Measurements from ENCODE around the gene RABGAP1L.
A peak's percentile ranks its signal among the peaks of the same experiment; 100 is the strongest.

Gene RABGAP1L

DNA sequence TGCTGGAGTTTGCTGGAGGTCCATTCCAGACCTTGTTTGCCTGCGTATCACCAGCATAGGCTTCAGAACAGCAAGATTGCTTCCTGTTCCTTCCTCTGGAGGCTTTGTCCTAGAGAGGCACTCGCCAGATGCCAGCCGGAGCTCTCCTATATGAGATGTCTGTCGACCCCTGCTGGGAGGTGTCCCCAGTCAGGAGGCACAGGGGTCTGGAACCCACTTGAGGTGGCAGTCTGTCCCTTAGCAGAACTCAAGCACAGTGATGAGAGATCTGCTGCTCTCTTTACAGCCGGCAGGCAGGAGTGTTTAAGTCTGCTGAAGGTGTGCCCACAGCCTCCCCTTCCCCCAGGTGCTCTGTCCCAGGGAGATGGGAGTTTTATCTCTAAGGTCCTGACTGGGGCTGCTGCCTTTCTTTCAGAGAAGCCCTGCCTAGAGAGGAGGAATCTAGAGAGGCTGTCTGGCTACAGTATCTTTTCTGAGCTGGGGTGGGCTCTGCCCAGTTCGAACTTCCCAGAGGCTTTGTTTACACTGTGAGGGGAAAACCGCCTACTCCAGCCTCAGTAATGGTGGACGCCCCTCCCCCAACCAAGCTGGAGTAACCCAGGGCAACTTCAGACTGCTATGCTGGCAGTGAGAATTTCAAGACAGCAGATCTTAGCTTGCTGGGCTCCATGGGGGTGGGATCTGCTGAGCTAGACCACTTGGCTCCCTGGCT, 493.4 kb downstream of the RABGAP1L start:
- TF ChIP-seq ZNF274 (IDR thresholded peaks at IDR 0.05; ENCODE audit: low read depth, low read length) (no peak), SUZ12 (IDR thresholded peaks at IDR 0.05; ENCODE audit: extremely low read depth, insufficient read depth, insufficient read length) (no peak), YY1 (IDR thresholded peaks at IDR 0.05; ENCODE audit: insufficient read depth, insufficient read length) (peak; percentile 13)
- H3K4me1 ChIP-seq (ENCODE audit: insufficient read depth, insufficient read length): peaks cover 7% of the 10 kb centered on the region
- H3K9ac ChIP-seq (ENCODE audit: insufficient read length, low read depth): no peak overlapping the region
- H3K36me3 ChIP-seq (ENCODE audit: insufficient read depth, insufficient read length, low read length): no peaks in the 10 kb centered on the region
- H3K27me3 ChIP-seq (ENCODE audit: insufficient read depth, insufficient read length): no peaks in the 10 kb centered on the region
- peak; percentile 46 for DNase-seq (ENCODE audit: low read depth, low spot score)
- H3K9me3 ChIP-seq (ENCODE audit: insufficient read depth, low read length): peaks cover 14% of the 10 kb centered on the region
- no peak overlapping the region for H3K4me3 ChIP-seq (ENCODE audit: insufficient read length, low read depth)

DNA sequence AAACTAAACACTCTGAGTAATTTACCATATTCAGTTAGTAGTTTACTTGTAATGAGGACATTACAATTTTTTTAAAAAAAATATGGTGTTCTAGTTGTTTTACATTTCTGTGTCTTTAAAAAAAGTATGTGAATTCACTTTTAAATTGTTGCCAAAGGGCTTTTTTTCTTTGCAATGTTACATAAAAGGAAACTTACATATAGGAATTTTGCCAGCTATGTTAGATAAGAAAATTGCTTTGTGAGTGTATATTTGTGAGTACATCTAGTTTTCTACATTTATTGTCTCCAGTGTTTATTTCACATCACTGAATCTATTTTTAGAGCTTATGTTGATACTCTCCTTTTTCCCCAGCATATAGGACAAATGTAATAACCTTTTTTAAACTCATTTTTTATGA, 495.2 kb downstream of the RABGAP1L start:
- TF ChIP-seq YY1 (IDR thresholded peaks at IDR 0.05; ENCODE audit: insufficient read depth, insufficient read length): no peak
- no peak for TF ChIP-seq ZNF274 (IDR thresholded peaks at IDR 0.05; ENCODE audit: low read depth, low read length)
- TF ChIP-seq SUZ12 (IDR thresholded peaks at IDR 0.05; ENCODE audit: extremely low read depth, insufficient read depth, insufficient read length): no peak
- H3K4me3 ChIP-seq (ENCODE audit: insufficient read length, low read depth): no peak overlapping the region
- no peak overlapping the region for H3K9ac ChIP-seq (ENCODE audit: insufficient read length, low read depth)
- DNase-seq (ENCODE audit: low read depth, low spot score): no peak
- H3K4me1 ChIP-seq (ENCODE audit: insufficient read depth, insufficient read length): peaks cover 7% of the 10 kb centered on the region
- no peaks in the 10 kb centered on the region for H3K27me3 ChIP-seq (ENCODE audit: insufficient read depth, insufficient read length)
- peaks cover 17% of the 10 kb centered on the region for H3K9me3 ChIP-seq (ENCODE audit: insufficient read depth, low read length)
- H3K36me3 ChIP-seq (ENCODE audit: insufficient read depth, insufficient read length, low read length): no peaks in the 10 kb centered on the region

DNA sequence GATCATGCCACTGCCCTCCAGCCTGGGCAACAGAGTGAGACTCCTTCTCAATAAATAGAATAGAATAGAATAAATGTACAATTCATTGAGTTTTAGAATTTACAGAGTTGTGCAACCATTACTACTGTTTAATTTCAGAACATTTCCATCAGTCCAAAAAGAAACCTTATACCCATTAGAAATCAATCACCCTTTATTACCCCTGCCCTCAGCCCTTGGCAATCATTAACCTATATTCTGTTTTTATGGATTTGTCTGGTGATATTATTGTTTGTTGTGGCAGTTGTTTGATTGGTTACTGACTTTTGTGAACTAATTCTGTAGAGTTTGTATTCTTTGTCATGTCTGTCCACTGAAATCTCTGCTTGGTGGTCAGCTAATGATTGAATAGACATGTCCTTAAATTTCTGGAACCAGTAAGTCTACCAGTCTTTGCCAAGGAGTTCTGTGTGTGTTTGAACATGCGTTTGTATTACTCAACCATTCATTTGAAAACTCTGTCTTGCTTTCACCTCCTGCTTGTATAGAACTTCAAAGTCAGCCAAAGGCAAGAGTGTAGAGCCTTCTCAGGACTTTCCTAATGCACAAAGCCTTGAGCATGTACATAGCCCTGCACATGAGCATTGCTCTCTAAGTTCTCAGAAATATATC, 497.2 kb downstream of the RABGAP1L start:
- peaks cover 7% of the 10 kb centered on the region for H3K4me1 ChIP-seq (ENCODE audit: insufficient read depth, insufficient read length)
- TF ChIP-seq ZNF274 (IDR thresholded peaks at IDR 0.05; ENCODE audit: low read depth, low read length) (no peak), SUZ12 (IDR thresholded peaks at IDR 0.05; ENCODE audit: extremely low read depth, insufficient read depth, insufficient read length) (no peak), YY1 (IDR thresholded peaks at IDR 0.05; ENCODE audit: insufficient read depth, insufficient read length) (no peak)
- H3K36me3 ChIP-seq (ENCODE audit: insufficient read depth, insufficient read length, low read length): no peaks in the 10 kb centered on the region
- no peak overlapping the region for H3K9ac ChIP-seq (ENCODE audit: insufficient read length, low read depth)
- DNase-seq (ENCODE audit: low read depth, low spot score): no peak
- H3K9me3 ChIP-seq (ENCODE audit: insufficient read depth, low read length): peaks cover 17% of the 10 kb centered on the region
- H3K4me3 ChIP-seq (ENCODE audit: insufficient read length, low read depth): no peak overlapping the region
- no peaks in the 10 kb centered on the region for H3K27me3 ChIP-seq (ENCODE audit: insufficient read depth, insufficient read length)

GRCh38 chr1:174657411-174657810, 498.1 kb downstream of the RABGAP1L start:
- H3K9ac ChIP-seq (ENCODE audit: insufficient read length, low read depth): no peak overlapping the region

DNA sequence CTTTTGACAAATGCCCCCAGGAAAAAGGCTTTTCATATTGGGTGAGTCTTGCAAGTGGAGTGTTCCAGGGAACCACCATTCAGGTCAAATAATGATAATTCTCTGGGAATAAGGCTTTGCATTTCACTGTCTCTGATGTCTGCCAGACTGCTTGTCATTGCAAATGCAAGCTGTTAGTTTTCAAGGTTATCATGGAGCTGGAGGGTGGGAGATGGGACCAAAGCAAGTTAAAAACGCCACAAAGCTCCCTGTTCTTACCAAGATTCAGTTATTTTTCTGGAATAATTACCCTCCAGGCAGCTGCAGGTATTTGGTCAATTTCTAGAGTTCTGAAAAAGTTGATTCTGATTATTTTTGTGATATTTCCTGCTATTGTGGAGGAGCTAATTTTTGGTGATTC, 498.6 kb downstream of the RABGAP1L start:
- H3K36me3 ChIP-seq (ENCODE audit: insufficient read depth, insufficient read length, low read length): no peaks in the 10 kb centered on the region
- H3K27me3 ChIP-seq (ENCODE audit: insufficient read depth, insufficient read length): no peaks in the 10 kb centered on the region
- DNase-seq (ENCODE audit: low read depth, low spot score): no peak
- no peak overlapping the region for H3K9ac ChIP-seq (ENCODE audit: insufficient read length, low read depth)
- H3K4me1 ChIP-seq (ENCODE audit: insufficient read depth, insufficient read length): peaks cover 3% of the 10 kb centered on the region
- TF ChIP-seq SUZ12 (IDR thresholded peaks at IDR 0.05; ENCODE audit: extremely low read depth, insufficient read depth, insufficient read length) (no peak), ZNF274 (IDR thresholded peaks at IDR 0.05; ENCODE audit: low read depth, low read length) (no peak), YY1 (IDR thresholded peaks at IDR 0.05; ENCODE audit: insufficient read depth, insufficient read length) (no peak)
- no peak overlapping the region for H3K4me3 ChIP-seq (ENCODE audit: insufficient read length, low read depth)
- H3K9me3 ChIP-seq (ENCODE audit: insufficient read depth, low read length): peaks cover 17% of the 10 kb centered on the region

More at GRCh38 chr1:174657411-174657810, 498.1 kb downstream of the RABGAP1L start:
- Histone ChIP-seq H3K36me3 (ENCODE audit: insufficient read depth, insufficient read length, low read length) (no peaks in the 10 kb centered on the region), H3K9me3 (ENCODE audit: insufficient read depth, low read length) (peaks cover 17% of the 10 kb centered on the region), H3K27me3 (ENCODE audit: insufficient read depth, insufficient read length) (no peaks in the 10 kb centered on the region), H3K4me3 (ENCODE audit: insufficient read length, low read depth) (no peak overlapping the region), H3K4me1 (ENCODE audit: insufficient read depth, insufficient read length) (peaks cover 6% of the 10 kb centered on the region)
- no peak for DNase-seq (ENCODE audit: low read depth, low spot score)
- TF ChIP-seq ZNF274 (IDR thresholded peaks at IDR 0.05; ENCODE audit: low read depth, low read length): no peak
- no peak for TF ChIP-seq YY1 (IDR thresholded peaks at IDR 0.05; ENCODE audit: insufficient read depth, insufficient read length)
- no peak for TF ChIP-seq SUZ12 (IDR thresholded peaks at IDR 0.05; ENCODE audit: extremely low read depth, insufficient read depth, insufficient read length)

GRCh38 chr1:174659823-174660222, 500.5 kb downstream of the RABGAP1L start:
- TF ChIP-seq ZNF274 (IDR thresholded peaks at IDR 0.05; ENCODE audit: low read depth, low read length): no peak
- TF ChIP-seq YY1 (IDR thresholded peaks at IDR 0.05; ENCODE audit: insufficient read depth, insufficient read length): no peak
- TF ChIP-seq SUZ12 (IDR thresholded peaks at IDR 0.05; ENCODE audit: extremely low read depth, insufficient read depth, insufficient read length): no peak
- DNase-seq (ENCODE audit: low read depth, low spot score): no peak
- peaks cover 17% of the 10 kb centered on the region for H3K9me3 ChIP-seq (ENCODE audit: insufficient read depth, low read length)
- no peaks in the 10 kb centered on the region for H3K27me3 ChIP-seq (ENCODE audit: insufficient read depth, insufficient read length)
- H3K9ac ChIP-seq (ENCODE audit: insufficient read length, low read depth): no peak overlapping the region
- H3K4me3 ChIP-seq (ENCODE audit: insufficient read length, low read depth): no peak overlapping the region
- no peaks in the 10 kb centered on the region for H3K36me3 ChIP-seq (ENCODE audit: insufficient read depth, insufficient read length, low read length)
- no peaks in the 10 kb centered on the region for H3K4me1 ChIP-seq (ENCODE audit: insufficient read depth, insufficient read length)

DNA sequence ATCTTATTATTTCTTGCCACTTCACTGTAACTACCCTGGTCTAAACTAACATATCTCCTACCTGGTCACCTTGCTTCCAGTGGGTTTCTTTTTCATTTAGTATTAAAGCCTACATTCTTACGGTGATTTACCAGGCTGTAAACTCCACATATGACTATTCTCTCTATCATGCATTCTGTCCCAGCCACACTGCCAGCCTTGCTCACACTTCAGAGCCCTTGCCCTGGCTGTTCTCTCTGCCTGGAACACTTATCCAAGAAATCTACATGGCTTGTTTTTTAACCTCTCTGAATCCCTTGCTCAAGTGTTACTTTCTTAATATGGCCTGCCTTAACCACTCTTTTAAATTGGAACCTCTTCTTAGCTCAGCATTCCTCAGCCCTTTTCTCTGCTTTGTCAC, 501.2 kb downstream of the RABGAP1L start:
- peaks cover 17% of the 10 kb centered on the region for H3K9me3 ChIP-seq (ENCODE audit: insufficient read depth, low read length)
- H3K4me1 ChIP-seq (ENCODE audit: insufficient read depth, insufficient read length): no peaks in the 10 kb centered on the region
- H3K27me3 ChIP-seq (ENCODE audit: insufficient read depth, insufficient read length): no peaks in the 10 kb centered on the region
- TF ChIP-seq YY1 (IDR thresholded peaks at IDR 0.05; ENCODE audit: insufficient read depth, insufficient read length): no peak
- no peak for TF ChIP-seq ZNF274 (IDR thresholded peaks at IDR 0.05; ENCODE audit: low read depth, low read length)
- no peak for TF ChIP-seq SUZ12 (IDR thresholded peaks at IDR 0.05; ENCODE audit: extremely low read depth, insufficient read depth, insufficient read length)
- H3K9ac ChIP-seq (ENCODE audit: insufficient read length, low read depth): no peak overlapping the region
- no peak for DNase-seq (ENCODE audit: low read depth, low spot score)
- no peaks in the 10 kb centered on the region for H3K36me3 ChIP-seq (ENCODE audit: insufficient read depth, insufficient read length, low read length)
- H3K4me3 ChIP-seq (ENCODE audit: insufficient read length, low read depth): no peak overlapping the region

Measured in NT2/D1 (cell line).